IPS-NIHi7 (cell line): ENCODE measurements around the gene PRRG4.
"Not testable (repeated sequence)": the region's sequence is repeated elsewhere in the genome, so short reads cannot be mapped to it uniquely, and the experiment has no call there.

ENCODE experiments used
- DNase-seq: peaks from one replicate; pipeline ENCODE4 v3.0.0; 2012; ENCODE audit warnings: mixed read lengths; ENCODE audit errors: extremely low spot score

PRRG4 gene

DNA sequence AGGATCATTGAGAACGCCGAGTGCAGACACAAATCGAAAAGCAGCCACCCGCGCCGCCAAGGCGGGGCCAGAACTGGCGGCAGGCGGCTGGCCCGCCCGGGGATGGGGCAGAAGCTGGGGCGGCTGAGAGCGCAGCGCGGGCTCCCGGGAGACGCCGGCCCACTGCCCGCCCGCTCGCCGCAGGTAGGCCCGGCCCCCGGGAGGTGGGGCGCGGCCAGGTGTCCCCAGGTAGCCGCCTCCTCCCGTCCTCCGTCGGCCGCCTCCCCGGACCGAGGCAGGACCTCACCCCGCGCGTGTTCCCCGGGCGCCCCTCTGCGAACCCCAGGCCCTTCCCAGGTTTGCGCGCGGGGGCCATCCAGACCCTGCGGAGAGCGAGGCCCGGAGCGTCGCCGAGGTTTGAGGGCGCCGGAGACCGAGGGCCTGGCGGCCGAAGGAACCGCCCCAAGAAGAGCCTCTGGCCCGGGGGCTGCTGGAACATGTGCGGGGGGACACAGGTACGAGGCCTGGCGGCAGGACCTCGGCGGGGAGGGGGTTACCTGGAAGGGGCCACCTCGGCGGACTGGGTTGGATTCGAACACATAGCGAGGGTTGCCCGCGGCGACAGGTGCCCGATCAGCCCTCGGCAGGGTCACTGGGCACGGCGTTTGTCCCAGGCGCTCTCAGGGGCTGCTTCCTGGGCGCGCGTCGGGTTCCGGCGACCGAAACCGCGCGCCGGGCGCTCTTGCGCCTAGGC lies at the start of gene PRRG4:
Gene PRRG4, plus strand, starts transcription at position 248 of the 733 bp plus-strand sequence. CDS start 603 bp downstream, outside the sequence.
- DNase-seq, result peak; percentile 78

- not testable (repeated sequence) for DNase-seq
These were observed 48.9 kb upstream of the PRRG4 start for GRCh38 chr11:32780839-32781238.

GRCh38 chr11:32781721-32782120 lies 48.0 kb upstream of the PRRG4 start:
- DNase-seq, result no peak

DNA sequence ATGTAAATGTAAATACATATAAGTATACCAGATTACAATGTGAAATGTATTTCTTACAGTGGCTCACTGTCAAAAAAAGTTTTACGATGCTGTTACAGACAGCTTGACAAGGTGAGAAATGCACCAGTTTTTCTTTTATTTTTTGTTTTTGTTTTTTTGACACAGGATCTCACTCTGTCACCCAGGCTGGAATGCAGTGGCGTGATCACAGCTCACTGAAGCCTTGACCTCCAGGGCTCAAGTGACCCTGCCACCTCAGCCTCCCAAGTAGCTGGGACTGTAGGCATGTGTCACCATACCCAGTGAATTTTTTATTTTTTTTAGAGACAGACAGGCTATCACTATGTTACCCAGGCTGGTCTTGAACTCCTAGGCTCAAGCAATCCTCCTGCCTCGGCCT lies 44.5 kb upstream of the PRRG4 start:
- DNase-seq, result no peak

- DNase-seq, result no peak
These were observed 42.9 kb upstream of the PRRG4 start for GRCh38 chr11:32786811-32787210.

GRCh38 chr11:32790916-32791315 lies 38.8 kb upstream of the PRRG4 start:
- no peak for DNase-seq

DNA sequence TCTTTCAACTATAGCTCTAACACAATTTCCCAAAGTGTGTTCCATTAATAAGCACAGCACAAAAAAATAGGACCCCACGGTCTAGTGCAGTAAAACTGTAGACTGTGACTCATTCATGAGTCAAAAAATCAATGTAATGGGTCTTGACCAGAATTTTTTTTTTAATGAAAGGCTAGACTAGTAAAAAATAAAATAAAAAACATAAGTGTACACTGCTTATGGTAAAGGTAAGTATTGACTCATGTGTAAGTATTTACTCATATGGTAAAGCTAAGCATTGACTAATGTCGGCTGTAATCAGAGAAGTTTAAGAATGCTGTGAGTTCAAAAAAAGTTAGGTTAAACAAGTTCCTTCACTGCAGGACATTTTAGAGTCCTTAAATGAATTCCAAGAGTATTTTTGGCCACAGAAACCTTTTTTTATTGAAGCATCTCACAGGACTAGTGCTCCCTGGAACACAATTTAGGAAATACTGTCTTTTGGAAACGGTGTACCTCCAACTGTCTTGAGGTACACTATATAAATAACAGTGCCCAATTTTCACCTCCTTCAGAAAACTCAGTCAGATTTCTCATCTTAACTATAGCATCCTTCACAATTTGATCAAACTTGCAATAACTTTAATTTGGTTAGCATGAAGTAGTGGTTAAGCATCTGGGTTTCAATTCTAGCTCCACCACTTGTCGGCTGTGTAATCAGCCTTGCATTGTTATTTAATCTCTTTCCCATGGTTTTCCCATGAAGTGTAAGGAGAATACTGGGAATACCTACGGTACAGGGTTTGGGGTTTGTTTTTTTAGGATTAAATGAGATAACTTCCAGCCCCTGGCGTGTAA lies 37.4 kb upstream of the PRRG4 start:
- peak; percentile 12 for DNase-seq

DNA sequence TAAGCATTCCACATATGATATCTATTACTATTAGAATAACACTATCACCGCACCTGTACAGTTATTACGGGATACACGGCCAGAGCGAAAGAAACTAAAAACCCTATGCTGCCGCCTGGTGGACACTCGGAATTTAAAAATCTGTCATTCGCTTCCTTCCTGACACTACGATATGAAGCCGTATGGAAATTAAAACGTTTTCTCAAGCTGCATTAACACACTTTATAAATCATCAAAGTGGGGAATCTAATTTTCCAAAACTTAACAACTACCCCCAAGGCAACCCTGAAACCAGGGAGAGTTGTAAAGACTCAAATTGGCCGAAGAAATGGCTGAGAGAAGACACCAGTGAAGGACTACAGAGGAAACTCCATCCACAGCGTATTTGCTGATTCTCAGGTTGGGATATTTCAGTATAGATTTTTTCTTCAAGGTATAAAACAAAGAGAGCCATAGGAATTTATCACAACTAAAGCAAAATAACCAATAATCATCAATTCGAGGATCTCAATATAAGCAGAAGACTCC lies 36.7 kb upstream of the PRRG4 start:
- peak; percentile 50 for DNase-seq

DNA sequence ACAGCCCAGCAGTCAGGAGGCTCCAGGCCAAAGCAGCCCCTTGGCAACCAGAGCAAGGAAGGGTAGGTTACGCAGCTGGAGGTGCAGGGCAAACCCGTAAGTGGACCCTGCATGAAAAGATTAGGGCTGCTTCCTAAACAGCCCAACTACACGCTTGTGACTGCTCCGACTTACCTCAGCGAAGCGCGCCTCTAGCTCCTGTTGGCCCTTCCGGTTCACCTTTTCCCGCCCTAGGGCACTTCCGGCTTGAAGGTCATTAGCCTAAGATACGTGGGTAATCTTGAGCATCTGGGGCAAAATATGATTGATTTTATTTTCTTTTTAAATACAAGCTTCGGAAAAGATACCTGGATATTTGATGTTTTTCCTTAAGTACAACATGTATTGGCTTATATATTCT lies 35.3 kb upstream of the PRRG4 start, which contains the start of gene CCDC73:
Gene CCDC73, minus strand, starts transcription at position 224 of the 400 bp plus-strand sequence. CDS start 34,419 bp downstream, outside the sequence.
- peak; percentile 9 for DNase-seq

- no peak for DNase-seq
These were observed 33.3 kb upstream of the PRRG4 start for GRCh38 chr11:32796425-32796824.

DNA sequence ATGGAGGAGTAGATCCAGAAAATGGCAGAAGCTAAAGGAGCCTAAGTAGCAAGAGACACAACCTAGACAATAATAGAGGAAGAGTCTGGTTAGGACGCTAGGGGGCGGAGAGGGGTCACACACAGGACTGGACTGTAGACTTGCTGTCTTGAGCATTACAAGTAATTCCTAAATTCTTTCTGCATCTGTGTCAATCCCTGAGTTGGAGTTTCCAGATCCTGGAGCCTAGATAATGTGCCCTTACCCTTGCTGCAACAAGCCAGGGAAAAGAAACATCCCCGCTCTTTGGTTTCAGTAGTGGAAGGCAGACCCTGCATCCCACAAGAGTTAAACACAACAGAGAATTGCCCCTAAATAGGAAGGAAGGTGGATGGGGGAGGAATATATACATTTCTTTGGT lies 20.4 kb upstream of the PRRG4 start:
- DNase-seq, result peak; percentile 85

DNA sequence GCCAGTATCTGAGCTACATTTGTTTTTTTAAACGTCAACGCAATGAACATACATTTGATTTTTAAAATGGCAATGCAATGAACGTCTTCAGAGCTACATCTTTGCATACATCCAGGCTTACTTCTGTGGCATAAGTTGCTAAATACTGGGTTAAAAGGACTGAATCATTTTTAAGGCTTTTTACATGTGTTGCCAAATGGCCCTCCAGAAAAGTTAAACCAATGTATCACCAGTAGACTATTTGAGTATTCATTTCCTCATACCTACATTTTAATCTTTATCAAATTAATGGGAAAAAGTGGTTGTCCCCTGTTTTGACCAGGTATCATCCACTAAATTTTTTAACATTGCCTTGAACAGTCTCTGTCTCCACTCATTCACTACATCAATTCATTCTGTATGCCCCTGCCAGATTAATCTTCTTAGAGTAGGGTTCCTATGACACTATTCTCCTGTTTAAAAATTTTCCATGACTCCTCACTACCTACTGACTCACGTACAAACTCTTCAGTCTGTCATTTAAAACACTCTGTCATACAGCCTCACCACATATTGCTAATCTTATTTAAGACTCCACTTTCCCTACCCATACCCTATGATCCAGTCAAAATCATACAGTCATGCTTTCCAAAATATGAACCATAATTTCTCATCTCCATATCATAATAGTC lies 12.4 kb upstream of the PRRG4 start:
- DNase-seq, result no peak

DNA sequence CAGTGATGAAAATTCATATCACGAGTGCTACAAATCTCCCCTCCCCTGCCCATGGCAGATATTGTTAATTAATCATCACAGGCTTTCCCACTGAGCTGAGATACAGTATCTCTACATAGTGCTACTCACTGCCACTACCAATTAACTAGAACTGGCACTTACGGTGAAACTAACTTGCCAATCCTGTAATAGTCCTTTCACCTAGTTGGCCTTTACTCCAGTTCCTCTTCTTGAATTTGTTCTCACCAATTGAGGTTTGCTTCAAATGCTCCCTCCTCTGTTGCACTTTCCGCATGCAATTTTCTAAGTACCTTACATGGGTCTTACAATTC lies 11.9 kb upstream of the PRRG4 start:
- DNase-seq, result no peak

DNA sequence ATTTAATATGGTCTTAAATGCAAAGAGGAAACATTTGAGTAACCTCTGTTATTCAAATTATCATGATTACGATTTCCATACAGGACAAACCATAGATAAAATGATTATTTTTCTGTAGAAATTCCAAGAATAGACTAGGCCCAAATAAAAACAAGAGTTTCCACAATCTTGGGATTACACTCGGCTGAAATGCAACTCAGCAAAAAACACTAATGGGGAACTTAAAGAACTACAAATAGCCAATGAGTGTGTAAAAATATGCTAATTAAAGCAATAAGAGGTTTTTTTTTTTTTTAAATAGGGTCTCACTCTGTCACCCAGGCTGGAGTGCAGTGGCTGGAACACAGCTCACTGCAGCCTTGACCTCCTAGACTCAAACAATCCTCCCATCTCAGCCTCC lies 10.5 kb upstream of the PRRG4 start:
- DNase-seq, result no peak

DNA sequence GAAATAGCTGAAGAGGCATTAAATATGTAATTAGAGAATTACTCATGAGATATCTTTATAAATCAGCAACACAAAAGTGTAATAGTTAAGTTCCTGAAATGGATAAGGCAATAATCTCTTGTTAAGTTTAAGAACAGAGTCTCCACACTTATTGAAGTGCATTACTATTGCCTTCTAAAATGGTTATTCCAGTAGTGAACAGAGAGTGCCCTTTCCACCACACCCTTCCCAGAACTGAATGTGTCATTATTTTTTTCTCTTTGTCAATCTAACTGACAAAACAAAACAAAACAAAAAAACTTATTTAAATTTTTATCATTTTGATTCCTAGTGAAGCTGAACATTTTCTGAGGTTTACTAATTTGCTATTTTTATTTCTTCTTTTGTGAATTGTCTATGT lies 9.2 kb upstream of the PRRG4 start:
- DNase-seq, result no peak

GRCh38 chr11:32821517-32821916 lies 8.2 kb upstream of the PRRG4 start:
- DNase-seq, result no peak

GRCh38 chr11:32821917-32822560 lies 7.7 kb upstream of the PRRG4 start:
- no peak for DNase-seq

GRCh38 chr11:32823617-32824016 lies 6.1 kb upstream of the PRRG4 start:
- not testable (repeated sequence) for DNase-seq

DNA sequence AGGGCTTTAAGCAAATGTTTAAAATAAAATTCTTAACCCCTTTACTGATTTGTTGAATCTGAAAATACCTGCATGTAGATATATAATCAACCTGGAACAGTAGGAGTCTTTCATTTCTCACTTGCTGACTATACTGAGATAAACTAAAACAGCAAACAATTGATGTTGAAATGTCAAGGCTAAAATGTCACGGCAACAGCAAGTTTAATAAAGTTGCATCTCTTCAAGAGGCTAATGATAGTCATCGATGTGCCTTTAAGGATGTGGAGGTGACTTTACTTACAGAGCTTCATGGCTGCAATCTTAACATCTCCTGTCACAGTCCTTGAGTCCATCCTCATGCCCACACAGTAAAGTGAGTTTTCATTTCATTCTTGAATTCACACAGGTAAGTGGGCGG lies 3.6 kb upstream of the PRRG4 start:
- no peak for DNase-seq

DNA sequence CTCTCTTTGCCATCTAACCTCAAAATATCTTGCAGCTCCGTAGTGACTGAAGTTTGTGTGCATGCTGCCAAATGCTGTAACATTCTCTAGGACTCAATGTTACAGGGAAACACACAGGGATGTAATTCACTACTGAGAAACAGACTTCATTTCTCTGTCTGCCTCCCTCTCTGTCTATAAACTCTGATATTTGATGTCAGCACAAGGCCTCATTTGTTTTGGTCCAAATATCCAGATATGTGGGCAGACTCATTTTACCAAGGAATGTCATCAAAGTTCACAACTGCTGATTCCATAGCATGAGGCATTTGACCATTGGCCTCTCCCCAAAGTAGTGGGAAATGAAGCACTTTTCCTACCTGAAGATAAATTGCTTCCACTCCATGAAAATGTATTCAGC lies 2.5 kb upstream of the PRRG4 start:
- no peak for DNase-seq

- no peak for DNase-seq
These were observed 509 bp upstream of the PRRG4 start for GRCh38 chr11:32829157-32829679.

DNA sequence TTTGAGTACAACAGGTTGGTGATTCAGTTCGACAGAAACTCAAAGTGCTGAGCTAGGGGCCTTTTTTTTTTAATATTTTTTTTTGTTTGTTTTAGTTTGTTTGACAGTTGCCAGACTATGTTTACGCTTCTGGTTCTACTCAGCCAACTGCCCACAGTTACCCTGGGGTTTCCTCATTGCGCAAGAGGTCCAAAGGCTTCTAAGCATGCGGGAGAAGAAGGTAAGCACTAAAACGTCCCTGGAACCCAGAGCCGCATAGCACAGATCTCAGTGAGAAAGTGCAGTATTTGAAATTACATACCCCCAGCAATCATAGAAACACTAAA lies 649 bp downstream of the PRRG4 start:
- DNase-seq, result peak; percentile 33
